RWPE2 (cell line): ENCODE data around the gene SSH3.

Source experiments
- ATAC-seq: fragments of 200-7000 bp; cut with Tn5 transposase; 3 replicates; pipeline ENCODE4 v1.9.1; 2021; ENCODE audit warnings: low read depth
- DNase-seq: peaks from one replicate; pipeline ENCODE4 v3.0.0-alpha.2; 2020; ENCODE audit warnings: low spot score
- H3K27ac ChIP-seq: fragments of 450-650 bp; 2 replicates; pipeline ENCODE4 v1.5.1; 2017; ENCODE audit warnings: mild to moderate bottlenecking; ENCODE audit not compliant: poor library complexity, severe bottlenecking
- H3K27me3 ChIP-seq: fragments of 250-450 bp; sonication (Bioruptor Pico); 2 replicates; pipeline ENCODE4 v1.5.1; 2021; ENCODE audit warnings: mild to moderate bottlenecking, moderate library complexity; ENCODE audit not compliant: insufficient read depth, poor library complexity, severe bottlenecking
- H3K36me3 ChIP-seq: fragments of 250-450 bp; sonication (Bioruptor Pico); 2 replicates; pipeline ENCODE4 v1.5.1; 2020; ENCODE audit warnings: low read depth, mild to moderate bottlenecking, moderate library complexity
- H3K4me1 ChIP-seq: fragments of 250-450 bp; sonication (Bioruptor Pico); 2 replicates; pipeline ENCODE4 v1.5.1; 2021; ENCODE audit warnings: mild to moderate bottlenecking, moderate library complexity; ENCODE audit not compliant: insufficient read depth, poor library complexity, severe bottlenecking
- H3K4me3 ChIP-seq: fragments of 250-450 bp; sonication (Bioruptor Pico); 2 replicates; pipeline ENCODE4 v1.5.1; 2021; ENCODE audit warnings: mild to moderate bottlenecking, moderate library complexity; ENCODE audit not compliant: severe bottlenecking
- H3K9me3 ChIP-seq: fragments of 250-450 bp; sonication (Bioruptor Pico); 2 replicates; pipeline ENCODE4 v1.5.1; 2021; ENCODE audit warnings: mild to moderate bottlenecking, moderate library complexity; ENCODE audit not compliant: severe bottlenecking
- CTCF ChIP-seq: fragments of 450-650 bp; IDR thresholded peaks from one replicate; pipeline ENCODE4 v1.5.1; 2017; ENCODE audit warnings: mild to moderate bottlenecking, moderate library complexity; ENCODE audit not compliant: poor library complexity, severe bottlenecking

Gene SSH3

GRCh38 chr11:67291481-67292381 lies 11.6 kb upstream of the SSH3 start:
- H3K27me3 ChIP-seq = no peaks in the 10 kb centered on the region
- H3K36me3 ChIP-seq = peaks cover 62% of the 10 kb centered on the region
- peak overlapping the region; percentile 28 for H3K27ac ChIP-seq
- DNase-seq (no peak), ATAC-seq (no peak)
- H3K9me3 ChIP-seq = peaks cover 13% of the 10 kb centered on the region
- H3K4me1 ChIP-seq = peaks cover 14% of the 10 kb centered on the region
- H3K4me3 ChIP-seq = no peak overlapping the region
- no peak for TF ChIP-seq CTCF

GRCh38 chr11:67292671-67293070 lies 10.7 kb upstream of the SSH3 start:
- peak overlapping the region; percentile 28 for H3K27ac ChIP-seq
- no peak for TF ChIP-seq CTCF
- H3K4me3 ChIP-seq = no peak overlapping the region

GRCh38 chr11:67293090-67293489 lies 10.2 kb upstream of the SSH3 start:
- no peak for TF ChIP-seq CTCF
- H3K27ac ChIP-seq = peak overlapping the region; percentile 28
- no peak for ATAC-seq
- peaks cover 14% of the 10 kb centered on the region for H3K4me1 ChIP-seq
- peaks cover 13% of the 10 kb centered on the region for H3K9me3 ChIP-seq
- H3K27me3 ChIP-seq = no peaks in the 10 kb centered on the region
- peaks cover 67% of the 10 kb centered on the region for H3K36me3 ChIP-seq
- H3K4me3 ChIP-seq = no peak overlapping the region
- DNase-seq = no peak

More at GRCh38 chr11:67292671-67293070, 10.7 kb upstream of the SSH3 start:
- DNase-seq (no peak), ATAC-seq (no peak)
- Histone ChIP-seq H3K4me1 (peaks cover 14% of the 10 kb centered on the region), H3K9me3 (peaks cover 13% of the 10 kb centered on the region), H3K36me3 (peaks cover 67% of the 10 kb centered on the region), H3K27me3 (no peaks in the 10 kb centered on the region)

GRCh38 chr11:67295846-67296245 lies 7.5 kb upstream of the SSH3 start:
- Histone ChIP-seq H3K4me1 (peaks cover 14% of the 10 kb centered on the region), H3K4me3 (no peak overlapping the region), H3K27ac (no peak overlapping the region), H3K9me3 (peaks cover 13% of the 10 kb centered on the region), H3K36me3 (peaks cover 79% of the 10 kb centered on the region), H3K27me3 (no peaks in the 10 kb centered on the region)
- DNase-seq = no peak
- ATAC-seq = no peak
- TF ChIP-seq CTCF = no peak

- no peaks in the 10 kb centered on the region for H3K27me3 ChIP-seq
- H3K9me3 ChIP-seq = peaks cover 13% of the 10 kb centered on the region
- H3K4me1 ChIP-seq = peaks cover 8% of the 10 kb centered on the region
- no peak overlapping the region for H3K27ac ChIP-seq
- no peak for TF ChIP-seq CTCF
- ATAC-seq (no peak), DNase-seq (peak; percentile 12)
- H3K4me3 ChIP-seq = no peak overlapping the region
- H3K36me3 ChIP-seq = peaks cover 55% of the 10 kb centered on the region
These were observed 4.5 kb upstream of the SSH3 start for GRCh38 chr11:67298786-67299185.
